ENCODE measurements around the gene NFAT5.
"Not testable (repeated sequence)": the region's sequence is repeated elsewhere in the genome, so short reads cannot be mapped to it uniquely, and the experiment has no call there.

Gene NFAT5

GRCh38 chr16:69632828-69633227 is 67.1 kb downstream of the NFAT5 start:
- H3K4me3 Mint-ChIP-seq = no peak overlapping the region
- no peaks in the 10 kb centered on the region for H3K27me3 Mint-ChIP-seq
- H3K36me3 Mint-ChIP-seq = peaks cover 22% of the 10 kb centered on the region
- no peak overlapping the region for H3K27ac Mint-ChIP-seq
- peaks cover 2% of the 10 kb centered on the region for H3K4me1 Mint-ChIP-seq (ENCODE audit: low read depth)
- peaks cover 2% of the 10 kb centered on the region for H3K9me3 Mint-ChIP-seq (ENCODE audit: low read depth)

GRCh38 chr16:69633375-69633774 is 67.6 kb downstream of the NFAT5 start:
- peaks cover 2% of the 10 kb centered on the region for H3K4me1 Mint-ChIP-seq (ENCODE audit: low read depth)
- no peaks in the 10 kb centered on the region for H3K27me3 Mint-ChIP-seq
- H3K9me3 Mint-ChIP-seq (ENCODE audit: low read depth) = peaks cover 2% of the 10 kb centered on the region
- H3K27ac Mint-ChIP-seq = no peak overlapping the region
- peaks cover 22% of the 10 kb centered on the region for H3K36me3 Mint-ChIP-seq
- no peak overlapping the region for H3K4me3 Mint-ChIP-seq

- not testable (repeated sequence) for H3K9me3 Mint-ChIP-seq (ENCODE audit: low read depth); H3K27me3 Mint-ChIP-seq; H3K4me1 Mint-ChIP-seq (ENCODE audit: low read depth); H3K4me3 Mint-ChIP-seq; H3K27ac Mint-ChIP-seq
- peaks cover 24% of the 10 kb centered on the region for H3K36me3 Mint-ChIP-seq
Measured at GRCh38 chr16:69636563-69637146, 70.9 kb downstream of the NFAT5 start.

GRCh38 chr16:69637206-69637865 is 71.6 kb downstream of the NFAT5 start:
- not testable (repeated sequence) for H3K9me3 Mint-ChIP-seq (ENCODE audit: low read depth); H3K4me3 Mint-ChIP-seq; H3K27me3 Mint-ChIP-seq; H3K4me1 Mint-ChIP-seq (ENCODE audit: low read depth); H3K27ac Mint-ChIP-seq
- H3K36me3 Mint-ChIP-seq = peaks cover 24% of the 10 kb centered on the region

GRCh38 chr16:69643997-69644396 is 78.2 kb downstream of the NFAT5 start:
- not testable (repeated sequence) for H3K4me3 Mint-ChIP-seq; H3K4me1 Mint-ChIP-seq (ENCODE audit: low read depth); H3K27ac Mint-ChIP-seq; H3K27me3 Mint-ChIP-seq; H3K9me3 Mint-ChIP-seq (ENCODE audit: low read depth); H3K36me3 Mint-ChIP-seq

GRCh38 chr16:69644790-69645189 is 79.0 kb downstream of the NFAT5 start:
- Mint-ChIP-seq H3K9me3 (ENCODE audit: low read depth) (no peaks in the 10 kb centered on the region), H3K4me3 (no peak overlapping the region), H3K27ac (no peak overlapping the region), H3K36me3 (peaks cover 6% of the 10 kb centered on the region), H3K27me3 (no peaks in the 10 kb centered on the region), H3K4me1 (ENCODE audit: low read depth) (peaks cover 6% of the 10 kb centered on the region)

GRCh38 chr16:69647020-69647419 is 81.3 kb downstream of the NFAT5 start:
- no peaks in the 10 kb centered on the region for H3K9me3 Mint-ChIP-seq (ENCODE audit: low read depth)
- H3K4me1 Mint-ChIP-seq (ENCODE audit: low read depth) = peaks cover 6% of the 10 kb centered on the region
- H3K27ac Mint-ChIP-seq = peak overlapping the region; percentile 34
- peaks cover 6% of the 10 kb centered on the region for H3K36me3 Mint-ChIP-seq
- no peak overlapping the region for H3K4me3 Mint-ChIP-seq
- no peaks in the 10 kb centered on the region for H3K27me3 Mint-ChIP-seq

- no peak overlapping the region for H3K27ac Mint-ChIP-seq
- peaks cover 12% of the 10 kb centered on the region for H3K36me3 Mint-ChIP-seq
Measured at GRCh38 chr16:69651217-69651616, 85.5 kb downstream of the NFAT5 start.

GRCh38 chr16:69654280-69654931 is 88.6 kb downstream of the NFAT5 start:
- peak overlapping the region; percentile 68 for H3K27ac Mint-ChIP-seq
- H3K27me3 Mint-ChIP-seq = no peaks in the 10 kb centered on the region
- H3K9me3 Mint-ChIP-seq (ENCODE audit: low read depth) = no peaks in the 10 kb centered on the region
- H3K4me3 Mint-ChIP-seq = no peak overlapping the region
- no peaks in the 10 kb centered on the region for H3K4me1 Mint-ChIP-seq (ENCODE audit: low read depth)
- peaks cover 5% of the 10 kb centered on the region for H3K36me3 Mint-ChIP-seq

More at GRCh38 chr16:69651217-69651616, 85.5 kb downstream of the NFAT5 start:
- Mint-ChIP-seq H3K4me1 (ENCODE audit: low read depth) (no peaks in the 10 kb centered on the region), H3K27me3 (no peaks in the 10 kb centered on the region), H3K4me3 (no peak overlapping the region), H3K9me3 (ENCODE audit: low read depth) (no peaks in the 10 kb centered on the region)

GRCh38 chr16:69660166-69660565 is 94.4 kb downstream of the NFAT5 start:
- Mint-ChIP-seq H3K4me1 (ENCODE audit: low read depth) (no peaks in the 10 kb centered on the region), H3K27me3 (no peaks in the 10 kb centered on the region), H3K4me3 (no peak overlapping the region), H3K27ac (no peak overlapping the region), H3K36me3 (peaks cover 9% of the 10 kb centered on the region), H3K9me3 (ENCODE audit: low read depth) (no peaks in the 10 kb centered on the region)

- peaks cover 9% of the 10 kb centered on the region for H3K36me3 Mint-ChIP-seq
- H3K27ac Mint-ChIP-seq = no peak overlapping the region
Measured at GRCh38 chr16:69662901-69663300, 97.1 kb downstream of the NFAT5 start.

GRCh38 chr16:69663846-69664245 is 98.1 kb downstream of the NFAT5 start:
- Mint-ChIP-seq H3K36me3 (peaks cover 9% of the 10 kb centered on the region), H3K4me1 (ENCODE audit: low read depth) (no peaks in the 10 kb centered on the region), H3K9me3 (ENCODE audit: low read depth) (no peaks in the 10 kb centered on the region), H3K27ac (no peak overlapping the region), H3K27me3 (no peaks in the 10 kb centered on the region), H3K4me3 (no peak overlapping the region)

More at GRCh38 chr16:69662901-69663300, 97.1 kb downstream of the NFAT5 start:
- Mint-ChIP-seq H3K4me3 (no peak overlapping the region), H3K4me1 (ENCODE audit: low read depth) (no peaks in the 10 kb centered on the region), H3K9me3 (ENCODE audit: low read depth) (no peaks in the 10 kb centered on the region), H3K27me3 (no peaks in the 10 kb centered on the region)

GRCh38 chr16:69669577-69669976 is 103.8 kb downstream of the NFAT5 start:
- Mint-ChIP-seq H3K4me1 (ENCODE audit: low read depth) (no peaks in the 10 kb centered on the region), H3K4me3 (no peak overlapping the region), H3K36me3 (peaks cover 5% of the 10 kb centered on the region), H3K9me3 (ENCODE audit: low read depth) (no peaks in the 10 kb centered on the region), H3K27ac (peak overlapping the region; percentile 16), H3K27me3 (no peaks in the 10 kb centered on the region)

- H3K36me3 Mint-ChIP-seq = peaks cover 7% of the 10 kb centered on the region
- H3K4me1 Mint-ChIP-seq (ENCODE audit: low read depth) = no peaks in the 10 kb centered on the region
- no peak overlapping the region for H3K4me3 Mint-ChIP-seq
- H3K27ac Mint-ChIP-seq = peak overlapping the region; percentile 46
- no peaks in the 10 kb centered on the region for H3K27me3 Mint-ChIP-seq
- H3K9me3 Mint-ChIP-seq (ENCODE audit: low read depth) = no peaks in the 10 kb centered on the region
Measured at GRCh38 chr16:69672315-69672997, 106.7 kb downstream of the NFAT5 start.

- H3K4me3 Mint-ChIP-seq = no peak overlapping the region
- peak overlapping the region; percentile 46 for H3K27ac Mint-ChIP-seq
- no peaks in the 10 kb centered on the region for H3K27me3 Mint-ChIP-seq
- no peaks in the 10 kb centered on the region for H3K4me1 Mint-ChIP-seq (ENCODE audit: low read depth)
- H3K9me3 Mint-ChIP-seq (ENCODE audit: low read depth) = no peaks in the 10 kb centered on the region
- H3K36me3 Mint-ChIP-seq = peaks cover 8% of the 10 kb centered on the region
Measured at GRCh38 chr16:69672998-69673713, 107.4 kb downstream of the NFAT5 start.
